GM19351 (cell line): ENCODE data around the gene NT5C1B.

Source experiments
- ATAC-seq: cut with Tn5 transposase; IDR thresholded peaks from one replicate; pipeline ENCODE4 v1.9.1; 2021; ENCODE audit warnings: mild to moderate bottlenecking, moderate library complexity; ENCODE audit not compliant: unreplicated experiment

The NT5C1B gene

DNA sequence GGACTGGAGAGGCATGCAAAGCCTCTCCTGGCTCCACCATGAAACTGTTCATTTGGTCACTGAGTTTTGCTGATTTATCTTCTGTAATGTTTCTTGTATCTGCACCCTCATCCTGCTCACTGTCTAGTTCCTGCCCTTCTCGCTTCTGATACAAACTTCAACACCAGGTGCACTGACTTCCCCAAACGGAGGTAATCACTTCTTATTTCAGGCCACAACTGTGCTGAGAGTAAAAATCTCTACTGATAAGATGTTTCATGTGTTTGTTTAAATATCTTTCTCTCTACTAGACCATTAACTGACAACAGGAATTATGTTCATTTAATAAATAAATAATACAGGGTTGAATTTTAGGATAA, 10.9 kb upstream of the NT5C1B start:
- peak; percentile 67 for ATAC-seq

DNA sequence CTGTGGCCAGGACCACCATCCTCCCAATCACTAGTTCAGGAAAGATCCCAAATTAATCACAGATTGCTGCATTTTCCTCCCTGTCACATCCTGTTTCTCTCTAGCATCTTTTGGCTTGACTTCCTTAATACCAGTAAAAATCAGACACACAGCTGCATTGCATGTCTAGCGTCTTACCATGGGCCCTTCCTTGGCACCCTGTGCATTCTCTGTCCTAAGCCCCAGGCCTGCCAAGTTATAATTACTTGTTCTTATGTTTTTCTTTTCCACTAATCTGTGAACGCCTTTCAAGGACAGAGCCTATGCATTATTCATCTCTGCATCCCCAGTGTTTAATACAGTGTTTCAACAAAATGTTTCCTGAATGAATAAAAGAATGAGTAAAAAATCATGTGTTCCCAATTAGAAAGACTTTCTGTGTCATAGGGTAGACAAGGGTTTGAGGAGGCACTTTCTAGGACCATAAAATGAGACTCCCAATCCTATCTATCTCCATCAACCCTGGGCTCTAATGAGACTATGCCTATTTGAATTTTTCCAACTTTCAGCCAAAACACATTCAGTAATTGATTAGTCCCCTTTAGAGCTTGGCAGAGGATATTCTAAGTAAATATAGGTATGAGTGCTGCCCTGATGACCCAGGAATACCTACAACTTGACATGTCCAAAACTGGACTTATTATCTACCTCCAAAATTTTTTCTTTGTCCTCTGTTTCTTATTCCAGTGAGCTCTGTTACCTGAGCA, 10.3 kb upstream of the NT5C1B start:
- no peak for ATAC-seq

DNA sequence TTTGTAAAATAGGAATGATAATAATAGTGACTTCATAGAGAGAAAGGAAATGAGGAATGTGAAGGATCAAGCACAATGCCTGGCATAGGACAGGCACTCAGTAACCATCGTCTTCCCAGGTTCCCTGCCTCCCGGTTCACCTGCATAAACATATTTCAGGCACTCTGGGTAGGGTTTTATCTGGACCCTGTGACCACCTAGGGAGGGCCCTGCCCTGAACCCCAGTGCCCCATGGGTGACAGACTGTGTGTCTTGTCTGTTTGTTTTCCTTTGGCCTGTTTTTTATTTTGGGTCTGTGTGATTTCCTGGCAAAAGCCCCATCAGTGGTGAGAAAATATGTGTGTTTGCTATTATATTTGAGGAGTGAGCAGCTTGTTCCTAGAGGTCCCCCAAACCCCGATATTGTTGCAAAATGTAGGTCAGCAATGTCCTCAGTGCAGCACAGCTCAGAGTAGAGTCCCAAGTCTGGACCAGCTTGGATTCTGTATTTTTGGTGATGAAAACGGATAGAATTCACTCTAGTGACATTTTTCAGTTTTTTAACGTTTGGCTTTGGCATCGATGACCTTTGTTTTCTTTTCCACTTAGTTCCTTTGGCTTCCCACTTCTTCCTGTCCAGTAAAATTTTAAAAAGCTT, 9.6 kb upstream of the NT5C1B start:
- ATAC-seq = no peak

DNA sequence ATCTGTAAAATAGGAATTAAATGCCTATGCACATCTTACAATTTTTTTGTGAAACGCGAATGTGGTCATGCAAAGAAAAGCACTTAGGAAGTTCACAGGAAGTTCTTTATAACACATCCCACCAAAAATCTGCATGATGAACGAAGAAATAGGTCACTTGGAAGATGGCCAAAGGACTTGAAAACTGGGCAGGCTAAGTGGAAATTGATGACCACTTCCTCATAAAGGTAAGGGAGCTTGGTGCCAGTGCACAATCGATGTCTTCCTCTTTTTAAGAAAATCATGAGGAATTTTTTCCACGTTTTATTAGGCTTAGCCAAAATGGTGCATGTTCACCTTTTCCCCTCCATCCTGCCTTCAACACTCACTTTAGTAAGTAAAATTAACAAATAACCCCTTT, 8.2 kb upstream of the NT5C1B start:
- ATAC-seq = no peak

DNA sequence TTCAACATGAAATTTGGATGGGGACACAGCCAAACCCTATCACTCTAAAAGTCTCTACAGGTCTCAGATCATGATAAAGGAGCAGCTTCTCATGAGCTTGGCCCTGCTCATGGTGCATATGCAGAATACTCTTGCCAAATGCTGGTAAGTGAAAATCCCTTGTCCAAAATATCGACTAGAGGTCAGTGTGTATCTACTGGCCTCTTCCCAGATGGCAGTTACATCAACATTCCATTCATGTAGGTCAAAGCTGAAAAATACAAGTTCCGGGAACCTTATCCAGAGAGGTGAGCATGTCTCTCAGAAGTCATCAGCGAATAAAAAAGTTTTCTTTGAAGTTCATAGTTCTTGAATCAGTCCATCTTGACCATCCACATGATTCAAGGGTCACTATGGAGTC, 7.6 kb upstream of the NT5C1B start:
- ATAC-seq = no peak

DNA sequence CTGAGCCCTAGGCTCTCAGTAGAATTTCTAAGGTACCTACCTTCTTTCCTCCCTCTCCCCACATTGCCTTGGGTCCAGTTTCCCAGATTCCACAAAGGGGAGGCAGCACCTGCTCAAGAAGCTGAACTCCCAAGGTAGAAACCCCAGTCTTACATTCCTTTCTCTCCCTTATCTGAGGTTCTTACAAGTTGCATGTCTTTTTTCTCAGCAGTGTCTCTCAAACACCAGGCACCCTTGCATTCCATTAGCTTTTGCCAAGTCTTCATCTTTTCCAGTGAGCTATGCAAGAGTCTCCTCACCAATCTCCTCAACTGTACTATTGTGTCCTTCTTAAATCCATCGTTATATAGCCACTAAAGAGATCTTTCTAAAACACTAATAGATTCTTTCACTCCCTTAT, 4.1 kb upstream of the NT5C1B start:
- ATAC-seq = no peak

- ATAC-seq = no peak
Measured at GRCh38 chr2:18592372-18592771, 3.0 kb upstream of the NT5C1B start.

DNA sequence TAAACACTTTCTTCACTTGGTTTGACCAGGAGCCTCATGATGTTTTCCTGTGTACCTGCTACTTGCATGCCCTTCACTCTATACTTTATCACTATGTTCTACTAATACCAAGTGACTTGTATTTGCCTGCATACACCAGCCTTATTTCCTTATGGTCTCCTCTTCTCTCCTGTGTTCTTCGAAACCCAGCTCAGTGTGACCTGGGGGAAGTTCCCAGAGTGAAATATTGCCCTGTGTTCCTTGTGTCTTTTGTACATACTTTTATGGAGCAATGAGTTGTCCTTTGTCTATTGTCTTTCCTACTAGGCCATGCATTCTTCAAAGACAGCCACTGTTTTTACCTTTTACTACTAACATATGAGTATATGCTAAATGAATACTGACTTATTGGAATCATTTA, 567 bp downstream of the NT5C1B start:
- ATAC-seq = no peak

- no peak for ATAC-seq
Measured at GRCh38 chr2:18588049-18588448, 1.3 kb downstream of the NT5C1B start.

GRCh38 chr2:18585526-18585925, 3.8 kb downstream of the NT5C1B start:
- no peak for ATAC-seq

GRCh38 chr2:18584608-18584954, 4.8 kb downstream of the NT5C1B start:
- ATAC-seq = no peak

DNA sequence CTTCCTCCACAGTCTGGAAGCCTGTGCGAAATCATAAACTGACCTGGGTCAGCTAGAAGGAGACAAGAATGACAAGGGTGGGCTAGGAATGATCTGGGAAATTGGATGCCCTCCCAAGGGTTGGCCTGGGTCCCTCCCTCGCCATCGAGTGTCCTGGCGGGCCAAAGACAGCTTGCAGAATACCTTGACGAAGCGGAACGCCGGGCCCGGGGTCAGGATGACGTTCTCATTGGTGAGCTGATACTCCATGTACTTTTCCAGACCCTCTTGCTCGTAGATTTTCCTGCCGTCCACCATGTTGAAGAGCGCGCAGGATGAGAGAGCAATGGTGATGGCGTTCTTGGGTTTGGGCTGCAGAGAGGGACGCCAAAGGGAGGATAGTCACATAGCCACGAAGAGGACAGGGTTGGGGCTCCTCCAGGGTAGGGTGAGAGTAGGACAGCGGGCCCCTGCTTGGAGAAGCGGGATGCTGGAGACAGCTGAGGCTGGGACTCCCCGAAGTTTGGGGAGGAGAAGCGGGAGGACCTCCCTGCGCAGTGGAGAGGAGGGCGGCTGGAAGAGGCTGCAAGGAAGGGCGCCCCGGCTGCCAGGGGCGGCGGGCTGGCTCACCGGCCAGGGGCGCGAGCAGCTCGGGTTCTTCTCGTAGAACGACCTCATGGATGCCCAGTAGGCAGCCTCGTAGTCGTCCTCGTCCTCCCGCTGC, 5.3 kb downstream of the NT5C1B start:
- no peak for ATAC-seq

DNA sequence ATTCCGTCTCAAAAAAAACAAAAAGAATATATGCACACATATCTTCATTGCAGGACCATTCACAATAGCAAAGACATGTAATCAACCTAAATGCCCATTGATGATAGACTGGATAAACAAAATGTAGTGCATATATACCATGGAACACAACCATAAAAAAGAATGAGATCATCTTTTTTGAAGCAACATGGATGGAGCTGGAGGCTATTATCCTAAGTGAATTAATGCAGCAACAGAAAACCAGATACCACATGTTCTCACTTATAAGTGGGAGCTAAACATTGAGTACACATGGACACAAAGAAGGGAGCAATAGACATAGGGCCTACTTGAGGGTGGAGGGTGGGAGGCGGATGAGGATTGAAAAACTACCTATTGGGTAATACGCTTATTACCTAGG, 8.8 kb downstream of the NT5C1B start:
- ATAC-seq = no peak

DNA sequence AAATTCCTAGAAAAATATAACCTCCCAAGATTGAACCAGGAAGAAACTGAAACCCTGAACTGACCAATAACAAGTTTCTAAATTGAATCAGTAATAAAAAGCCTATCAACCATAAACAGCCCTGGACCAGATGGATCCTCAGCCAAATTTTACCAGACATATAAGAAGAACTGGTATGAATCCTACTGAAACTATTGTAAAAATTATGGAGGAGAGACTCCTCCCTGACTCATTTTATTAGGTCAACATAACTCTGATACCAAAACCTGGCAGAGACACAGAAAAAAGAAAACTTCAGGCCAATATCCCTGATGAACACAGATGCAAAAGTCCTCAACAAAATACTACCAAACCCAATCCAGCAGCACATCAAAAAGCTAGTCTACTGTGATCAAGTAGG, 11.3 kb downstream of the NT5C1B start:
- ATAC-seq = no peak

- no peak for ATAC-seq
Measured at GRCh38 chr2:18566145-18566769, 23.1 kb downstream of the NT5C1B start.

DNA sequence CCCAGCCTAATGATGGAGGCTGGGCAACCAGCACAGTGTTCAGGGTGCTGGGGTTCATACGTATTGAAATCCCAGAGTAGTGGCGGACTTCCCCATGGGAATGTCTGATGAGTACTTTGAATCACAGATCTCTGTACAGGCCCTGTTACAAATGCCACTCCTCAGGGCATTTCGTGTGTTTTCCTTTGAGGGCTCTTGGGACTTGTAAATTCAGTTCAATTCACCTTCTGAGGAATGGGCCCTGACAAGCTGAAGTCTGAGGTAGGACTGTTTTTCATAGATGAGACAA, 28.6 kb downstream of the NT5C1B start:
- ATAC-seq = peak; percentile 0

GRCh38 chr2:18560031-18560796, 29.2 kb downstream of the NT5C1B start, which contains the start of gene RDH14:
Gene RDH14 (minus strand): TSS chr2:18560653. CDS start chr2:18560572, 81 bp downstream.
- ATAC-seq = peak; percentile 93

GRCh38 chr2:18559531-18560030, 29.8 kb downstream of the NT5C1B start:
- no peak for ATAC-seq

DNA sequence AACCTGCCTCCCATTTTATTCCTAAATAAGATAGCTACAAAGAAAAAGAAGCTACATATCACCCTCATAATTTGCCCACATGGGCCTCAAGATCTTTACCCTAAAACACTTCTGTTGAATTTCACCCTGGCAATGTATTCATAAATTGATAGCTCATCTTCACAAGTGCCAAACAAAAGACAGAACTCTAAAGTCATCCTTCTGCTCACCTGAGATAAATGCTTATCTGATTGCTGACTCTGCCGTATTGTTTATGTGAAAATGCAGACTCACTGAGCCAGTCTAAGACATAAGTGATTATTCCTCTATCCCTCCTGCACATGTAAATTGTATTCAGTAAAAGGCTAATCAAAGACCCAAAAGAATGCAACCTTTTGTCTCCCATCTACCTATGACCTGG, 30.9 kb downstream of the NT5C1B start:
- ATAC-seq = no peak

DNA sequence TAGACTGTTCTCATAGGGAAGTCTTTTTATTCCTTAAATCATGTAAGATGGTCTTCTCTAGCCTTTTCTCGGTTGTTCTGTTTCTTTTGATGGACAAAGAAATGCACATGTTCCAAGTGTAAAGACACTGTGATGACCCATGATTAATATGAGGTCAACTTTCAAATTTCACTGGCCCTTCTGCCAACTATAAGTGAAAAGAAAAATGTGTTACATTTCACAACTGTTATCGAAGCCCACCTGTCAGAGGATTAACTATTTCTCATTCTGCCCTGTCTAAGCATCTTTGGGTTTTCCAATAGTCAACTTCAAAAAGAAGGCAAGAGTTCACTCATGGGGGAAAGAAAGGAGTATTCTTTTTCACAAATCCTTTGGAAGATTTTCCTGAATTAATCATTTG, 32.2 kb downstream of the NT5C1B start:
- no peak for ATAC-seq
